Measurements from ENCODE around the gene PEAR1. TPM values are rescaled to one million over a fixed set of nuclear protein-coding genes. Genes with fewer than 3 reads are reported as not detected.
A peak's percentile ranks its signal among the peaks of the same experiment; 100 is the strongest.

PEAR1 gene, protein sequence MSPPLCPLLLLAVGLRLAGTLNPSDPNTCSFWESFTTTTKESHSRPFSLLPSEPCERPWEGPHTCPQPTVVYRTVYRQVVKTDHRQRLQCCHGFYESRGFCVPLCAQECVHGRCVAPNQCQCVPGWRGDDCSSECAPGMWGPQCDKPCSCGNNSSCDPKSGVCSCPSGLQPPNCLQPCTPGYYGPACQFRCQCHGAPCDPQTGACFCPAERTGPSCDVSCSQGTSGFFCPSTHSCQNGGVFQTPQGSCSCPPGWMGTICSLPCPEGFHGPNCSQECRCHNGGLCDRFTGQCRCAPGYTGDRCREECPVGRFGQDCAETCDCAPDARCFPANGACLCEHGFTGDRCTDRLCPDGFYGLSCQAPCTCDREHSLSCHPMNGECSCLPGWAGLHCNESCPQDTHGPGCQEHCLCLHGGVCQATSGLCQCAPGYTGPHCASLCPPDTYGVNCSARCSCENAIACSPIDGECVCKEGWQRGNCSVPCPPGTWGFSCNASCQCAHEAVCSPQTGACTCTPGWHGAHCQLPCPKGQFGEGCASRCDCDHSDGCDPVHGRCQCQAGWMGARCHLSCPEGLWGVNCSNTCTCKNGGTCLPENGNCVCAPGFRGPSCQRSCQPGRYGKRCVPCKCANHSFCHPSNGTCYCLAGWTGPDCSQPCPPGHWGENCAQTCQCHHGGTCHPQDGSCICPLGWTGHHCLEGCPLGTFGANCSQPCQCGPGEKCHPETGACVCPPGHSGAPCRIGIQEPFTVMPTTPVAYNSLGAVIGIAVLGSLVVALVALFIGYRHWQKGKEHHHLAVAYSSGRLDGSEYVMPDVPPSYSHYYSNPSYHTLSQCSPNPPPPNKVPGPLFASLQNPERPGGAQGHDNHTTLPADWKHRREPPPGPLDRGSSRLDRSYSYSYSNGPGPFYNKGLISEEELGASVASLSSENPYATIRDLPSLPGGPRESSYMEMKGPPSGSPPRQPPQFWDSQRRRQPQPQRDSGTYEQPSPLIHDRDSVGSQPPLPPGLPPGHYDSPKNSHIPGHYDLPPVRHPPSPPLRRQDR
- 10 to 100 TPM in 4 of 6 experiments, 1 to 10 TPM in 2; 3.2 to 23.6 (median 20.2) TPM for total RNA-seq (2021; fragmentation: NEBNext Ultra II Directional; extraction: Animal tissue kit (Norgen Biotek cat#: 25700))
- long read RNA-seq: 0 reads

DNA sequence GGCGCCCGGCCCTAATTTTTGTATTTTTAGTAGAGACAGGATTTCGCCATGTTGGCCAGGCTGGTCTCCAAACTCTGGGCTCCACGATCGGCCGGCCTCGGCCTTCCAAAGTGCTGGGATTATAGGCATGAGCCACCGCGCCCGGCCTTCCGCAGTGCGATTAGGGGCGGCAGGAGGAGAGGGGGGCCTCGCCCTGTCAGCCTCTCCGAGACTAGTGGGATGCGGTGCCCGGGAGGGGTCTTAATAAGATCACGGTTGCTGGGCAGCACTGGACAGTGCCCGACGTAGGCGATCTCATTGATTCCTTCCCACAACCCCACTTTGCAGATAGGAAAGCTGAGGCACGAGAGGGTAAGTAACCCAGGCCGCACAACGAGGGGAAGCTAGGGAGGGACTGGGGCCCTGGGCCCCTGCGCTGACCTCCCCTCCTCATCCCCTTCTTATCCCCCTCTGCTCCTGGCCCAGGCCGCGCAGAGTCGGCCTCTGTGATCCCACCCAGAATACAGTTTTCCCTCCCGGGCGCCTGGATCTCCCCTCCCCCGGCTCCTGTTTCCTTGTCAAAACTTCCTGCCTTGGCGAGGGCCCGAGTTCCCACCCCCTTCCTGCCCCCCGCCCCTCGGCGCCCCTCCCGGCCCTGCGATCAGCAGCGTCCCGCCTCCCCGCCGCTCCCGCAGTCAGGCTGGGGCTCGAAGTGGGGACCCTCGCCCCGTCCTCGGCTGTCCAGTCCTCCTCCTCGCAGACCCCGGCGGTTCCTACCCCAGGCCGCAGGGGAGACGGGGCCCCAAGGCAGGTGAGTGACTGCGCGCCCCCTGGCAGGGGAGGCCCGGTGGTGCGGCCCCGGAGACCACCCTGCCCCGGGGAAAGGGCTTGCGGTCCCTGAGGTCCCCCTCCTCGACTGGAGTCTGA is at the start of gene PEAR1:
TSS of gene PEAR1 (plus strand) at position 671 of the 906 bp plus-strand sequence. CDS start 10,209 bp downstream, outside the sequence.
- Mint-ChIP-seq H3K27me3 (ENCODE audit: insufficient read depth) (no peaks in the 10 kb centered on the region; the same call in 1 of the 2 replicates), H3K9me3 (no peaks in the 10 kb centered on the region), H3K27ac (peak within 1 kb of the TSS; percentile 95), H3K36me3 (ENCODE audit: low read depth) (peaks cover under 1% of the 10 kb centered on the region; the same call in 1 of the 2 replicates), H3K4me3 (peak within 1 kb of the TSS; percentile 82; the same call in 1 of the 2 replicates), H3K4me1 (ENCODE audit: low read depth) (peaks cover 44% of the 10 kb centered on the region)
- peak; percentile 26; the same call in 1 of the 2 replicates for TF ChIP-seq CTCF (IDR thresholded peaks at IDR 0.05)
- DNase-seq: no peak

- Mint-ChIP-seq H3K36me3 (ENCODE audit: low read depth) (no peaks in the 10 kb centered on the region), H3K9me3 (no peaks in the 10 kb centered on the region), H3K27ac (no peak overlapping the region), H3K4me3 (no peak overlapping the region), H3K4me1 (ENCODE audit: low read depth) (no peaks in the 10 kb centered on the region), H3K27me3 (ENCODE audit: insufficient read depth) (peaks cover 47% of the 10 kb centered on the region)
- TF ChIP-seq CTCF (IDR thresholded peaks at IDR 0.05): no peak
- no peak for DNase-seq
These were observed 49.4 kb upstream of the PEAR1 start for GRCh38 chr1:156844102-156844501.

GRCh38 chr1:156844638-156845037 is 48.9 kb upstream of the PEAR1 start:
- Mint-ChIP-seq H3K4me3 (no peak overlapping the region), H3K9me3 (no peaks in the 10 kb centered on the region), H3K27me3 (ENCODE audit: insufficient read depth) (peaks cover 51% of the 10 kb centered on the region), H3K36me3 (ENCODE audit: low read depth) (no peaks in the 10 kb centered on the region), H3K4me1 (ENCODE audit: low read depth) (no peaks in the 10 kb centered on the region), H3K27ac (no peak overlapping the region)
- TF ChIP-seq CTCF (IDR thresholded peaks at IDR 0.05): no peak
- no peak for DNase-seq

DNA sequence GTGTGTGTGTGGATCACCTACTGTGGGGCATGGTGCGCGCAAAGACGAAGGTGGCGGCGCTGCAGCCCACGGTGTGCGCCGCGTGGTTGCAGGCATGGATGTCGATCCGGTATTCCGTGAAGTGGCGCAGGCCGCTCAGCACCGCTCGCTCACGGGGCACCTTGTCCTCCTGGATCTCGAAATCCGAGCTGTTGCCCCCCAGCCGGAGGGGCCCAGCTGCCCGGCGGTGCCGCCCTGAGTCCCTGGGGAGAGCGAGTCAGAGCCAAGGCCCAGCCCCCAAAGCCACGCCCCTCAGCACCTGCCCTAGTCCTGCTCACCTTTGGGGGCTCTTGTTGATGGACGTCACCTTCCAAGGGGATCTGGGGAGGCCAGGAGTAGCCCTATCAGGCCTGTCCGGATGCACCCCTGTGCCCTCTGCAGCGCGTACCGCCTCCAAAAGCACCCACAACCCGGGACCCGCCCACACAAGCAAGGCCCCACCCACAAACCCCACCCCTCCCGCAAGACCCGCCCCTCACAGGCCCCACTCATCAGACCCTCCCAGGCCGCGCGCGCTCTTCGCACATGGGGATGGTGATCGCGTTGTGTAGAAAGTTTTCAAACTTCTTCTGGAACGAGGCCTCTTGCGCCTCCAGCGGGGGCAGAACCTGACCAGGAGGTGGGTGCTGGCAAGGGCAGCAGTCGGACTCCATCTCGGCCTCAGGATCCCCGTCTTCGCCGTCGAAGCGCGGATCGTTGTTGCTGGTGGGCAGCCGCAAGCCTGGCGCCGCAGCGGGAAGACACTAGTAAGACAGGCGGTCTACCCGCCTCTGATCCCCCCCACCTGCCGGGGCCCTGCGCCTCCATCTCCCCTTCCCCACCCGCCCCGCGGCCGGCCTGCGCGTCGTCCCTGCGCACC is 48.2 kb upstream of the PEAR1 start:
- Mint-ChIP-seq H3K27ac (no peak overlapping the region), H3K36me3 (ENCODE audit: low read depth) (no peaks in the 10 kb centered on the region), H3K9me3 (no peaks in the 10 kb centered on the region), H3K4me1 (ENCODE audit: low read depth) (no peaks in the 10 kb centered on the region), H3K27me3 (ENCODE audit: insufficient read depth) (peaks cover 51% of the 10 kb centered on the region), H3K4me3 (no peak overlapping the region)
- DNase-seq: no peak
- TF ChIP-seq CTCF (IDR thresholded peaks at IDR 0.05): no peak

Measured in HFFc6 (cell line).